Naive thymus-derived CD4-positive, alpha-beta T cell (primary cell): Measurements from ENCODE around the gene SIX4. TPM values are rescaled to one million over a fixed set of nuclear protein-coding genes. Genes with fewer than 3 reads are reported as not detected.

ENCODE experiments used
- polyA plus RNA-seq, 2 donors: library from polyadenylated mRNA; unstranded; fragments of 300-500 nt; fragmentation: Illumina TruSeq; gene quantifications; one replicate each; pipeline ENCODE4 v1.2.3, GENCODE V29; 2021
- total RNA-seq, 6 experiments: library from RNA in 5 of 6; stranded (reverse) in 5 of 6; gene quantifications; 1 replicate in 5 of 6; 2 replicates in 1 of 6; pipeline ENCODE4 v1.2.3 and lab custom pipeline; 2021 to 2026

The SIX4 gene
- total and polyA plus RNA-seq, 7 experiments from 2014 or later: 0.46 TPM; not detected in 6

Other genes starting within 250 kb of the SIX4 start
- gene C14orf39, start 238.3 kb downstream of the SIX4 start, total RNA-seq: not detected
- not detected for gene C14orf39, start 238.3 kb downstream of the SIX4 start, polyA plus RNA-seq
- not detected for gene SIX6, start 215.2 kb downstream of the SIX4 start, total RNA-seq
- gene SIX6, start 215.2 kb downstream of the SIX4 start, polyA plus RNA-seq: not detected
- under 1 TPM in 1 of 5 experiments, not detected in 4; 0.70 TPM for gene SIX1, start 74.9 kb downstream of the SIX4 start, total RNA-seq
- gene SIX1, start 74.9 kb downstream of the SIX4 start, polyA plus RNA-seq: not detected
- gene MNAT1, start 10.4 kb upstream of the SIX4 start, total RNA-seq: 10 to 100 TPM; 16.0 to 39.1 (median 20.0) TPM
- 10 to 100 TPM; 11.8 to 18.3 TPM for gene MNAT1, start 10.4 kb upstream of the SIX4 start, polyA plus RNA-seq